Endodermal cell (in vitro differentiated cells): Measurements from ENCODE around the gene CD300C. TPM values are rescaled to one million over a fixed set of nuclear protein-coding genes. Genes with fewer than 3 reads are reported as not detected.
A peak's percentile ranks its signal among the peaks of the same experiment; 100 is the strongest.

Source experiments
- DNase-seq: peaks from one replicate; pipeline ENCODE4 v3.0.0-alpha.2; 2017
- H3K27ac ChIP-seq: 2 replicates; pipeline ENCODE4 v1.5.1; 2013; ENCODE audit warnings: mild to moderate bottlenecking, low read depth, low read length, moderate library complexity
- H3K27me3 ChIP-seq: 2 replicates; pipeline ENCODE4 v1.6.1; 2013; ENCODE audit warnings: mild to moderate bottlenecking, low read length, moderate library complexity; ENCODE audit not compliant: insufficient read depth, control insufficient read depth, poor library complexity, severe bottlenecking
- H3K36me3 ChIP-seq: 2 replicates; pipeline ENCODE4 v1.7.0; 2013; ENCODE audit warnings: mild to moderate bottlenecking, low read length, moderate library complexity; ENCODE audit not compliant: control insufficient read depth, insufficient read depth
- H3K4me1 ChIP-seq: one replicate; pipeline ENCODE4 v1.7.0; 2013; ENCODE audit warnings: low read length; ENCODE audit not compliant: control insufficient read depth, insufficient read depth
- H3K4me3 ChIP-seq: 2 replicates; pipeline ENCODE4 v1.5.1; 2013; ENCODE audit warnings: mild to moderate bottlenecking, low read length, moderate library complexity
- H3K9ac ChIP-seq: 2 replicates; pipeline ENCODE4 v1.6.1; 2013; ENCODE audit warnings: mild to moderate bottlenecking, low read length, moderate library complexity; ENCODE audit not compliant: poor library complexity, severe bottlenecking; ENCODE audit errors: extremely low read depth
- H3K9me3 ChIP-seq: 2 replicates; pipeline ENCODE4 v1.6.1; 2013; ENCODE audit warnings: mild to moderate bottlenecking, low read length, moderate library complexity; ENCODE audit not compliant: control insufficient read depth
- H3K27ac Mint-ChIP-seq: 2 replicates; pipeline ENCODE4 v1.8.0; 2020; ENCODE audit warnings: mixed read lengths
- H3K27me3 Mint-ChIP-seq: 2 replicates; pipeline ENCODE4 v1.8.0; 2021; ENCODE audit warnings: mild to moderate bottlenecking, mixed read lengths; ENCODE audit not compliant: insufficient read depth
- H3K36me3 Mint-ChIP-seq: 2 replicates; pipeline ENCODE4 v1.8.0; 2020; ENCODE audit warnings: low read depth, mixed read lengths
- H3K4me1 Mint-ChIP-seq: 2 replicates; pipeline ENCODE4 v1.8.0; 2020; ENCODE audit warnings: mixed read lengths
- H3K4me3 Mint-ChIP-seq: 2 replicates; pipeline ENCODE4 v1.8.0; 2020; ENCODE audit warnings: mild to moderate bottlenecking, moderate library complexity, mixed read lengths
- H3K9me3 Mint-ChIP-seq: 2 replicates; pipeline ENCODE4 v1.8.0; 2020; ENCODE audit warnings: mild to moderate bottlenecking, mixed read lengths
- CTCF ChIP-seq: fragments of 200-600 bp; sonication (generic); conservative IDR thresholded peaks from 2 replicates; pipeline ENCODE4 v1.5.0; 2021; ENCODE audit warnings: antibody characterized with exemption, mild to moderate bottlenecking
- WGBS, 2 experiments: methylation state at CpG; one replicate each; pipeline versions ENCODE4 v1.1.5 to v1.1.7; 2013; ENCODE audit warnings: missing lambda C conversion rate in 2 of 2, mixed read lengths in 1 of 2; ENCODE audit not compliant: insufficient coverage in 1 of 2, insufficient read length in 1 of 2; 5-methylcytosine and 5-hydroxymethylcytosine counted together
- total RNA-seq, 2 donors: library from RNA; stranded (reverse); fragmentation: NEBNext Ultra II Directional in 1 of 2; extraction: Animal tissue kit (Norgen Biotek cat#: 25700) in 1 of 2; gene quantifications; 2 replicates in 1 of 2; 3 replicates in 1 of 2; pipeline ENCODE4 v1.2.1, GENCODE V29; 2021

CD300C gene
- total RNA-seq, 2 donors from 2014 or later: not detected

GRCh38 chr17:74523308-74523707, 22.6 kb downstream of the CD300C start:
- Histone ChIP-seq H3K4me3 (no peak overlapping the region), H3K27ac (no peak overlapping the region), H3K27me3 (peaks cover 5% of the 10 kb centered on the region), H3K4me1 (no peaks in the 10 kb centered on the region), H3K9me3 (no peaks in the 10 kb centered on the region), H3K9ac (no peak overlapping the region), H3K36me3 (no peaks in the 10 kb centered on the region)
- peaks cover 34% of the 10 kb centered on the region for H3K27me3 Mint-ChIP-seq
- no peak for TF ChIP-seq CTCF
- H3K27ac Mint-ChIP-seq: no peak overlapping the region
- no peak for DNase-seq
- H3K4me1 Mint-ChIP-seq: no peaks in the 10 kb centered on the region
- WGBS, 2 experiments: 91 to 92% methylated on average over 2 to 3 of the region's 3 CpGs
- H3K4me3 Mint-ChIP-seq: no peak overlapping the region
- peaks cover 11% of the 10 kb centered on the region for H3K9me3 Mint-ChIP-seq
- no peaks in the 10 kb centered on the region for H3K36me3 Mint-ChIP-seq

GRCh38 chr17:74522381-74523105, 23.4 kb downstream of the CD300C start:
- H3K27me3 Mint-ChIP-seq: peaks cover 34% of the 10 kb centered on the region
- no peak for TF ChIP-seq CTCF
- no peaks in the 10 kb centered on the region for H3K9me3 ChIP-seq
- no peak overlapping the region for H3K4me3 ChIP-seq
- 80% methylated on average over 9 to 10 of the region's 10 CpGs for WGBS, 2 experiments
- H3K4me1 ChIP-seq: no peaks in the 10 kb centered on the region
- H3K9ac ChIP-seq: no peak overlapping the region
- H3K4me3 Mint-ChIP-seq: no peak overlapping the region
- H3K27me3 ChIP-seq: peaks cover 5% of the 10 kb centered on the region
- no peak overlapping the region for H3K27ac Mint-ChIP-seq
- no peaks in the 10 kb centered on the region for H3K4me1 Mint-ChIP-seq
- no peak overlapping the region for H3K27ac ChIP-seq
- peaks cover 11% of the 10 kb centered on the region for H3K9me3 Mint-ChIP-seq
- no peaks in the 10 kb centered on the region for H3K36me3 ChIP-seq
- H3K36me3 Mint-ChIP-seq: no peaks in the 10 kb centered on the region
- no peak for DNase-seq

GRCh38 chr17:74521701-74522201, 24.2 kb downstream of the CD300C start:
- H3K27me3 ChIP-seq: peaks cover 5% of the 10 kb centered on the region
- no peak overlapping the region for H3K27ac ChIP-seq
- no peak overlapping the region for H3K9ac ChIP-seq
- H3K36me3 ChIP-seq: no peaks in the 10 kb centered on the region
- Mint-ChIP-seq H3K36me3 (no peaks in the 10 kb centered on the region), H3K27ac (no peak overlapping the region), H3K9me3 (peaks cover 11% of the 10 kb centered on the region), H3K27me3 (peaks cover 36% of the 10 kb centered on the region), H3K4me1 (no peaks in the 10 kb centered on the region), H3K4me3 (no peak overlapping the region)
- no peaks in the 10 kb centered on the region for H3K9me3 ChIP-seq
- no peaks in the 10 kb centered on the region for H3K4me1 ChIP-seq
- TF ChIP-seq CTCF: no peak
- peak; percentile 32 for DNase-seq
- H3K4me3 ChIP-seq: no peak overlapping the region
- 82 to 94% methylated on average over 3 to 9 of the region's 9 CpGs for WGBS, 2 experiments
